ENCODE data around the gene IKZF1.

DNA sequence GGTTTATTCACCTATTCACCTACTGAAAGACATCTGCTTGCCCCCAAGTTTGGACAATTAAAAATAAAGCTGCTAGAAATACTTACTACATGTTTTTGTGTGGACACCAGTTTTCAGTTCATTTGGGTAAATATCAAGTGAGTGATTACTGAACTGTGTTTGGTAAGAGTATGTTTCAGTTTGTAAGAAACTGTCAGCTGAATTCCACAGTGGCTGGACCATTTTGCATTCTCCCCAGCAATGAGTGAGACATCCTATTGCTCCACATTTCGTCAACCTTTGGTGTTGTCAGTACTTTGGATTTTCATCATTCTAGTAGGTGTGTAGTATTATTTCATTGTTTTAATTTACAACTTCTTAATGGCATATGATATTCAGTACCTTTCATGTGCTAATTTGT lies 17.4 kb upstream of the IKZF1 start:
- TF ChIP-seq, protein P1, sequence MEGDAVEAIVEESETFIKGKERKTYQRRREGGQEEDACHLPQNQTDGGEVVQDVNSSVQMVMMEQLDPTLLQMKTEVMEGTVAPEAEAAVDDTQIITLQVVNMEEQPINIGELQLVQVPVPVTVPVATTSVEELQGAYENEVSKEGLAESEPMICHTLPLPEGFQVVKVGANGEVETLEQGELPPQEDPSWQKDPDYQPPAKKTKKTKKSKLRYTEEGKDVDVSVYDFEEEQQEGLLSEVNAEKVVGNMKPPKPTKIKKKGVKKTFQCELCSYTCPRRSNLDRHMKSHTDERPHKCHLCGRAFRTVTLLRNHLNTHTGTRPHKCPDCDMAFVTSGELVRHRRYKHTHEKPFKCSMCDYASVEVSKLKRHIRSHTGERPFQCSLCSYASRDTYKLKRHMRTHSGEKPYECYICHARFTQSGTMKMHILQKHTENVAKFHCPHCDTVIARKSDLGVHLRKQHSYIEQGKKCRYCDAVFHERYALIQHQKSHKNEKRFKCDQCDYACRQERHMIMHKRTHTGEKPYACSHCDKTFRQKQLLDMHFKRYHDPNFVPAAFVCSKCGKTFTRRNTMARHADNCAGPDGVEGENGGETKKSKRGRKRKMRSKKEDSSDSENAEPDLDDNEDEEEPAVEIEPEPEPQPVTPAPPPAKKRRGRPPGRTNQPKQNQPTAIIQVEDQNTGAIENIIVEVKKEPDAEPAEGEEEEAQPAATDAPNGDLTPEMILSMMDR (IDR thresholded peaks at IDR 0.05; ENCODE audit: low read depth, low read length) = no peak
- no peak for TF ChIP-seq EZH2phosphoT487 (IDR thresholded peaks at IDR 0.05; ENCODE audit: low read depth)

Data from OCI-LY3 (cell line).